ENCODE data around the gene TOR4A.

GRCh38 chr9:137311171-137311985 lies 33.9 kb downstream of the TOR4A start:
- TF ChIP-seq CTCF (IDR thresholded peaks at IDR 0.05) (no peak), POLR2A (IDR thresholded peaks at IDR 0.05) (no peak)
